Midbrain (tissue), 1 donor: ENCODE measurements around the gene SLC6A12.

Experiments
- DNase-seq: peaks from one replicate; lab custom pipeline; 2025; lab: John Stamatoyannopoulos, UW

Gene SLC6A12

GRCh38 chr12:163406-163986 lies 50.5 kb downstream of the SLC6A12 start:
- DNase-seq = no peak

- DNase-seq = no peak
Measured at GRCh38 chr12:162467-163307, 51.3 kb downstream of the SLC6A12 start.

- no peak for DNase-seq
Measured at GRCh38 chr12:161823-162222, 52.1 kb downstream of the SLC6A12 start.

DNA sequence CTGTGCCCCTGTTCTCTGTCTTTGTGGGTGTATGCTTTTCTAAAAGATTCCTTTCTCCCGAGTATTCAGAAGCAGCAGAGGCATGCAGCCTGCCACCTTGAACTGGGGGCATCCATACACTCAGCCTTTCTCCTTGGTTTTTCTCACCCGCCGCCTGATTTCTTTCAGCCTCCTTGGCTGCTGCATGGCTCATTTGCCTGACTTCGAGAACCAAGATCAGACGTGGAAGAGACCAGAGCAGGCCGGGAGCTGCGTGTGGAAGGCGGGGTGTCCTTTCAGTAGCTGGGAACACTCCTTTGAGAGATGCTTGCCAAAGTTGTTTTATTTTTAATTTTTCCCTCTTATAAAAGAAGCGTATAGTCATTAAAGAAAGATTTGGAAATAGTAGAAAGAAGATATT lies 53.1 kb downstream of the SLC6A12 start:
- no peak for DNase-seq

DNA sequence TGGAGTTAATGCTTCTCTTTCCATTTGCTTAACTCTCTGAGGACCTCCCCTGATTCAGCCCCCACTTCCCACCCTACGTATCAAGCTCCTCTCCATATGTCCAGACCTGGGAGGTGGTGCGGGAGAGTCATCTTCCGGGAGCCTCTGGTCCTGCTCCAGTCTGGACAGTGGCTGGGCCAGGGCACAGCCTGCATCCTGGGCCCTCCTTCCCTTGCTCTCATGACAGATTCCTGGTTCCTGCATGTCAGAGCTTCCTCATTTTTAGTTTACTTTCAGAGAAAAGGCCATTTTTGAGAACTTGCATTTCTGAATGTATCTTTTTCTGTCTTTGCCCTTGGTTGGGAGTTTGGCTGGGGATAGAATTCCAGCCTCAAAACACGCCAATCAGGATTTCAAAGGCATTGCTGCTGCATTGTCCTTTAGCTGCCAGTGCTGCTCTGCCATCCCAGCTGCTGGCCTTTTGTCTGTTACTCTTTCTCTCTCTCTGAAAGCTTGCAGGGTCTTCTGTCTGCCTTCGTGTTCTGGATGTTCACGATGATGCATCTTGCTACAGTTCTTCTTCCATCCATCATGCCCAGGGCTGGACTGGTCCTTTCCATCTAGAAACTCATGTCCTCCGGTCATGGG lies 54.7 kb downstream of the SLC6A12 start:
- DNase-seq = no peak

DNA sequence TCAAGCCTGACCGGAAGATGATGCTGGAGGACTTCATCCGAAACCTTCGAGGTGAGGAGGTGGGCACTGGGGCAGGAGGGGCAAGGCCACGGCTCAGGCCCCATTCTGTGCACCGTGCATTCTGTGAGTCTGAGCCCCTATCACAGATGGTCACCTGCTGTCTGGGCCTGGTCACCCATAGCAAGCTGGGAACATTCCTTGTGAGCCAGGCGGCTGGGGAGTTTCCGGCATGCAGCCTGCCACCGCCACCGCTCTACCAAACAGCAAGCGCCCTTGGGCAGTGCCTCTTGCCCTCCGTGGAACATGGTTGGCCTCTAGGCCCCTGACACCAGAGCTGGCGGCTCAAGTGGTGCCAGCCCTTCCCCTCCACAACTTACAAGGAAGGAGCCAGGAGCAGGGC lies 56.3 kb downstream of the SLC6A12 start:
- DNase-seq = no peak

GRCh38 chr12:156945-157344 lies 57.0 kb downstream of the SLC6A12 start:
- DNase-seq = no peak

DNA sequence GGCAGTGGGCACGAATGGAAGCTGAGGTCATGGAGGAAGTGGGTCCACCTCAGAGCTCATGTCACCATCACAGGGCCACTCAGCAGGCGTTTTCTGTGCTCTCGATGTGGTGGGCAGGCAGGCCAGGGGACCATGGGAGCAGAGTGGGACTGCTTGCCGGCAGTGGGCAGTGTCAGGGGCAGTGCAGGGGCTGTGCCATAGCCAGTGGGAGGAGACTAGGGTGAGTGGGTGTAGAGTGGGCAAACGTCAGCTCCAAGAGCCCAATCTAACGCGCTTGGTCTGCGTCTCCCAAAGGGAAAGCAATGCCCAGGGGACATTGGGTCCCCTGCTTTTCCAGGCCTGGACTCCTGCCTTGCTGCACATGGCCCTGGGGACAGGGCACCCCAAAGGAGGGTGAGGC lies 58.3 kb downstream of the SLC6A12 start:
- DNase-seq = no peak

DNA sequence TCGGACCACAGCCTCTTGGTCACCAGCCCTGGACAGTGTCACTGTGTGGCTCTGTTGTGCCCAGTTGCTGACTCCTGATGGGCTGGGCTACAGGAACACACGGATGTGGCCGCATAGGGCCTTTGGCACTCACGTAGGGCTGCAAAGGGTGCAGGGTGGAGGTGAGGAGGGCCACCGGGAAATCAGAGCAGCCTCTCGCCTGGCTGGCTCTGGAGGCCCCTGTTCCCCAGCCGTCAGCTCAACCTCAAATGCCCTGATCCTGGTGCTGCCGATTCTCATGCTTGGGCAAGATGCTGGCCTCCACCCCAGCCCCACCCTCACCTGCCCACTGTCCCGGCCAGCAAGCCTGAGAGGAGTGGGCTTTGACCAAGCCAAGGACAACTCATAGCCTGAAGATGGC lies 59.0 kb downstream of the SLC6A12 start:
- no peak for DNase-seq

DNA sequence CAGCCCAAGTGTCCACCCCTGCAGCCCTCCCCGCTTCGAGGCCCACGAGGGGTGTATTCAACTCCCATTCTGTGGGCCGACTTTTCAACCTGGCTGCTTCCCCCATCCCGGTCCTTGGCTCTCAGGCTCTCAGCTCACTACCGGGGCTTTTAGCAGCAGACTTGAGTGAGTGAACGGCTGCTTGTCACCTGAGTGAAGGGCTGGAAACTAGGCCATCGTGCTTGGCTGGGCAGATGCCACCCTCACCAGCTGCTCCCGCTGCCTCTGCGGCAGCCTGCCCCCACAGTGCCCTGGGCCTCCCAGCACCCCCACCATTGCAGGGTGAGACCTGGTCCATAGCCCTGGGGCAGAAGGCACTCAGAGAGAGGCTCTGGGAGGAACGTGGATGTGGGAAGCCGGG lies 59.9 kb downstream of the SLC6A12 start:
- DNase-seq = no peak

DNA sequence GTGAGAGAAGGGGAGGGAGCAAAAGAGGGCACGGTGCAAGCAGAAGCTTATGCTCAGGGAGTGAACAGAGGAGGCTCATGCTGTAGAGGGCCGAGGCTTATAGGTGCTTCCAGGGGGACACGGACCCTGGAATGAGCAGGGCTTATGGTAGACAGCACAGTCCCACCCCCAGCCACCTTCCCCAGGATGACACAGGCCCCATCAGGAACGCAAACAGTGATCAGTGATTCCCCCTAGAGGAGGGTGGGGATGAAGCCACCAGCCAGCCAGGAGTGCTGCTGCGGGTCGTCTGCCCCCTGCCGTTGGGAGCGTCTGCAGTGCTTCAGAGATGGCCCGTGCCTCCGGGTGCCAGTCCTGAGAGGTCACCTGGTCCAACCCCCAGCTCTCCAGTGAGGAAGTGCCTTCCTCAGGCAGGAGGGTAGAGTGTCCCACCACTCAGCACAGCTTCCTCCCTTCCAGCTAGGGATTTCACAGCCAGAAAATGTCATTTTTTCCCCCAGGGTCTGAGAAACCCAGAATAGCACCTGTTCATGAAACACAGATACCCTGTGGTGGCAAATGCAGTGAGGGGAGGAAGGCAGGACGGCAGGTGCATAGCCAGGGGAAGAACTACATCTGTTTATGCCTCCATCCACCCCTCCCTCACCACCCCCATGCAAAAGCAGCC lies 60.7 kb downstream of the SLC6A12 start:
- DNase-seq = peak; percentile 11

DNA sequence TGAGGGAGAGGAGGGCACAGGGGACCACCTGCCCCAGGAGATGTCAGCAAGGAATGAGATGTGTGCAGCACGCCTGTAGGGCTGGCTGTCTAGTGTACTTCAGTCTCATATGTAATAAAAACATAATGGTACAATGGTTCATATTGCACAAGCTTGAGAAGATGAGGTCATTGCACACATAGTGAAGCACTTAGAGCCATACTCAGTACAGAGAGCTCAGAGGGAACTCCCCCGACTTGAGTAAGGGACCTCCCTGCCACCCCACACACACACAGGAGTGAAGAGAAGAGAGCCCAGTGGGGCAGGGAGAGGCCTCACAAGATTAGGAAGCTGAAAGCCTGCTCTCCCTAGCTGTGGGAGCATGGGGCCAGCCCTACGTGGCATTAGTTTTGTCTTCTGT lies 61.5 kb downstream of the SLC6A12 start:
- DNase-seq = no peak

GRCh38 chr12:151579-151978 lies 62.4 kb downstream of the SLC6A12 start:
- no peak for DNase-seq

GRCh38 chr12:148676-149416 lies 65.1 kb downstream of the SLC6A12 start:
- no peak for DNase-seq

GRCh38 chr12:147242-147641 lies 66.7 kb downstream of the SLC6A12 start:
- DNase-seq = no peak

DNA sequence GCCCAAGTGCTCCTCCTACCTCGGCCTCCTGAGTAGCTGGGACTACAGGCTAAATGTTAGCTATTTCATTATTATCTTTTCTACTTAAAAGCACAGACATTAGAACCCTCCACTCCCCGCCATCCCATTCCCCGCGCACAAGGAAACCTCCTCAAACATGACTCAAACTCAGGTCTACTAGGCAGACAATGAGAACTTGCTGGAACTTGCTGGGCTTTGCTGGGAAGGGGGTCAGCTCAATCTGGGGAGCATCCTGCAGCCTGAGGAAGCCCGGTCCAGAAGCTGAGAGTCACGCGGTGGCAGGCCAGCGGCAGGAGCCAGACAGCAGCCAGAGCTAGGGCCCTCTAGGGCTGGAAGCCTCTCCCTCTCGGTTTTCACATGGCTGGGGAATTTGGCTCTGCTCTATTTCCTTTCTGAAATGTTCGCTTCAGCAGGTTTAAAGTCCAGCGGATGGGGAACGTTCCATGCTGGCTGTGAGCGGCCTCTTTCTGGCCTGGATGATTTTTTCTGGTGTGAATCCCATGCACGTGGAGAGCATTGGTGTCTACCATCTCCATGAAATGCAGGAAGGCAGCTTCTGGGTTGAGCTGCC lies 68.5 kb downstream of the SLC6A12 start:
- no peak for DNase-seq

DNA sequence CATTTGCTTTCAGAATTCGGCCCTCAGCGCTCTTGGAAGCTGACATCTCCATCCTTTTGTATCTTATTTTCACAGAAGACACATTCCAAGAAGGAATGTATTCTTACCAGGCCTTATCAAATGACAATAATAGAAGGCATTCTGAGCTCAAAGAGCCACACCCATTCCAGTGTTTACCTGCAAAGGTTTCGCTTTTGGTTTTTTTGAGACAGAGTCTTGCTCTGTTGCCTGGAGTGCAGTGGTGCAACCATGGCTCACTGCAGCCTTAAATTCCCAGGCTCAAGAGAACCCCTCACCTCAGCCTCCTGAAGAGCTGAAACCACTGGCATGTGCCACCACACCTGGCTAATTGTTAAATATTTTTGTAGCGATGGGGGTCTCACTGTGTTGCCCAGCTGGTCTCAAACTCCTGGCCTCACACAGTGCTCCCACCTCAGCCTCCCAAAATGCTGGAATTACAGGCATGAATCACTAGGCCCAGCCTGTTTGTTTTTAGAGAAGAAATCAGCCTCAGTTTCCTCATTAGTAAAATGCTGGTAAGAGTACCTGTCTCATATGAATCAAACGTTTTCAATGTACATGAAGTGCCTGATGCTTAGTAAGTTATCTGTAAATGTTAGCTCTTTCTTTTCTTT lies 69.2 kb downstream of the SLC6A12 start:
- no peak for DNase-seq

DNA sequence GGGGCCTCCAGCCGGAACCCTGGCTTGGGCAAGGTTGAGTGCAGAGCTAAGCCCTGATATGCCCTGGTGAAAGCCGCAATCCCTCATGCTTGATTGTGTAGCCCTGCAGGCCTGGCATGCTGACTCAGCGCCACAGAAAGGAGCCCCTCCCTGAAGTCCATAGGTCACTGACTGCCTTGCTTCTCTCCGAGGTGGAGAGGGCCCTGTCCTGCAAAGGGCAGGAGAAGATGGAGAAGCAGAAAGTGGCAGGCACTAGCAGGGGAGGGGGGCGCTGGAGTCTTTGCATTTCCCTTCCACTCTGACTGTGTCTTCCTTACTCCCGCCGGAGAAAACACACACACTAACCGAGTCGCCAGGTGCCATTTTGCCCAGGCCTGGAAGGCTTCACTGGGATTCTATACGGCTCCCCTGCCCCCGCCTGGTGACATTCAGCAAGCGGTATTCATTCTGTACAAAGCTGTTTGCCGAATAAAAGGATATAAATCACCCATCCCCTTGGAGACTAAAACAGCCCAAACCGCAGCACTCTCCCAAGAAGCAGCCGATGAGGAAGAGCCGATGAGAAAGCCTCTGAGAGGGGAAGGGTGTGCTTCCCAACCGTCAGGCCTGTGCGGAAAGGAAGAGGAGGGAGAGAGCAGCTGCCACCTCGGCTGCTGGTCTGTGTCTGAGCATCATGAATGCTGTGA lies 69.8 kb downstream of the SLC6A12 start:
- DNase-seq = no peak

- no peak for DNase-seq
Measured at GRCh38 chr12:140162-140561, 73.8 kb downstream of the SLC6A12 start.
